Measurements from ENCODE around the gene NFASC. TPM values are rescaled to one million over a fixed set of nuclear protein-coding genes. Genes with fewer than 3 reads are reported as not detected.
A peak's percentile ranks its signal among the peaks of the same experiment; 100 is the strongest.

The NFASC gene
- total RNA-seq, 1 donor from 2014 or later = 11.1 TPM

DNA sequence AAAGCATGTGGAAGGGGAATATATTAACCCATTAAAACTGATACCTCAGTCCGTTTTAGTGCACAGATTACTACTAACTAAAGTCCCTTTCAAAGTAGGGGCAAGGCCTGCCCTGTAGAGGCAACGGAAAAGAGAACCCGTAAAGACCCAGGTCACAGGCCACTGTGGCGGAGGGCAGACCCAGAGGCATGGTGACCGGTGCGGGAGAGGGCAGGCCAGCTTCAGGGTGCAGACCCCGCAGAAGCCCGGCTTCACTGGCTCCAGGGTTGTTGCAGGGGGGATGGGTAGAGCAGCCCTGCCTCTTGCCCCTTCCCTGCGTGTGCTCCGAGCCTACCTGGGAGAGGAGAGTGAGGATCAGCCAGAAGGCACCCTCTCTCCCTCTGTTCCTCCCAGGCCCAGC, 190.1 kb downstream of the NFASC start:
- intact Hi-C loops (cut with DNase I) = loop anchor here (2.0 kb wide), 1 partner anchor 70 kb away; no protein-coding TSS in a partner anchor
- DNase-seq (no peak), ATAC-seq (ENCODE audit: poor library complexity) (no peak)

DNA sequence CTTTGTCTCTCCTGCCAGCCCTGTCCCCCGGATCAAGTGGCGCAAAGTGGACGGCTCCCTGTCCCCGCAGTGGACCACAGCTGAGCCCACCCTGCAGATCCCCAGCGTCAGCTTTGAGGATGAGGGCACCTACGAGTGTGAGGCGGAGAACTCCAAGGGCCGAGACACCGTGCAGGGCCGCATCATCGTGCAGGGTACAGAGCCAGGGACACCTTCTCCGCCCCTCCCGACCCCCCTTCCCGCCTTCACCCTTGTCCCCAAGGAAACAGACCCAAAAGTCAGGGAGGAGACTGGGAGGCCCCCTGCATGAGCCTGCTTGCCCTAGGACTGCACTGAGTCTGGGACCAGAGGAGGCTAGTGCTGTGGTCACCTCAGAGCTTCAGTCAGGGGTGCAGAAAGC, 190.6 kb downstream of the NFASC start:
- intact Hi-C loops (cut with DNase I) = loop anchor here (2.0 kb wide), 1 partner anchor 70 kb away; no protein-coding TSS in a partner anchor
- DNase-seq (no peak), ATAC-seq (ENCODE audit: poor library complexity) (peak; percentile 31)

DNA sequence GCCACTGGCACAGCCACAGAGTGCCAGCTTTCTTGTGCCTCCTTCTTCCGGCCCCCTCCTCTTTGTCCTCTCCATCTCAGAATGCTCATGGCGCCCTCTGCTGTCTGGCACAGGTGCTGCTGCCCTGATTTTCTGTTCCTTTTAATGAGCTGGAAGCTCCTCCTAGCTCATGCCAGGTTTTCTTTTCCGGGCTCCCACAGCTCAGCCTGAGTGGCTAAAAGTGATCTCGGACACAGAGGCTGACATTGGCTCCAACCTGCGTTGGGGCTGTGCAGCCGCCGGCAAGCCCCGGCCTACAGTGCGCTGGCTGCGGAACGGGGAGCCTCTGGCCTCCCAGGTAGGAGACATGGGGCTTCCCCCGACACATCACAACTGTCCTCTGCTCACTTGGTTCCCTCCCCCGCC, 191.0 kb downstream of the NFASC start:
- peak; percentile 74 for ATAC-seq (ENCODE audit: poor library complexity)
- intact Hi-C loops (cut with DNase I) = loop anchor here (2.0 kb wide), 1 partner anchor 71 kb away; no protein-coding TSS in a partner anchor
- DNase-seq = peak; percentile 85

DNA sequence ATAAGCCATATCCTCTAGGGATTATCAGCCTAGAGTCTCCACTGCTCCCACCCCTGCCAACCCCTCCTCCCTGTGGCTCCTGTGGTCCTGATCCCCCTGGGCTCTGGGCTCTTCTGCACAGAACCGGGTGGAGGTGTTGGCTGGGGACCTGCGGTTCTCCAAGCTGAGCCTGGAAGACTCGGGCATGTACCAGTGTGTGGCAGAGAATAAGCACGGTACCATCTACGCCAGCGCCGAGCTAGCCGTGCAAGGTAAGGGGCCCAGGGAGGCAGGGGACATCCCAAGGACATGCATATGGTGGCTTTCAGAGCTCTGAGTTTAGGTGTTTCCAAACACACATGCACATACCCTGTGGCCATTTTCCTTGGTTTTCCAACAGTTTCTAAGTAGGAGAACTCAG, 191.7 kb downstream of the NFASC start:
- intact Hi-C loops (cut with DNase I) = no loop called here
- ATAC-seq (ENCODE audit: poor library complexity) (no peak), DNase-seq (no peak)

DNA sequence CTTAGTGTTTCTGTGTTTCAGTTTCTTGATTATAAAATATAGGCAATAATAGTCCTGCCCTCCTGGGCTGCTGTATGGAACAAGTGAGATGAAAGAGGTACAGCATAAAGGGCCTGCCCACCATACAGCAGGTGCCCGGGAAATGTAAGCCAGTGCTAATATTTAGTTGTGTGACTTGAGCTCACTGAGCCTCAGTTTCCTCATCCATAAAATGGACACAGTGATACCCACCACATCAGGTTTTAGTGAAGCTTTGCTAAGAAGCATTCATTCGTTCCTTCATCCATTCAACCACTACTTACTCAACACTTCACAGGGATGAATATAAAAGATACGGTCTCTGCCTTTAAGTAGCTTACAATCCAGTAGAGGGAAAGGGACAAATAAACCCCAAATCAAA, 192.2 kb downstream of the NFASC start:
- DNase-seq = no peak
- ATAC-seq (ENCODE audit: poor library complexity) = no peak
- intact Hi-C loops (cut with DNase I) = no loop called here

DNA sequence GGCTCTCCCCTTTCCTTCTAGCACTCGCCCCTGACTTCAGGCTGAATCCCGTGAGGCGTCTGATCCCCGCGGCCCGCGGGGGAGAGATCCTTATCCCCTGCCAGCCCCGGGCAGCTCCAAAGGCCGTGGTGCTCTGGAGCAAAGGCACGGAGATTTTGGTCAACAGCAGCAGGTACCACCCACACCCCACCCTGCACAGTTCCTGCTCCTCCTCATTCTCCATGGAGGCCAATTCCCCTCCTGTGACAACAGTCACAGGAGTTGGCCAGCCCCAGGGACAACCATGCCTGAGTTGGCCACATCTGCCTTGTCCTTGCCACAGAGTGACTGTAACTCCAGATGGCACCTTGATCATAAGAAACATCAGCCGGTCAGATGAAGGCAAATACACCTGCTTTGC, 193.6 kb downstream of the NFASC start:
- DNase-seq (no peak), ATAC-seq (ENCODE audit: poor library complexity) (no peak)
- intact Hi-C loops (cut with DNase I) = no loop called here

DNA sequence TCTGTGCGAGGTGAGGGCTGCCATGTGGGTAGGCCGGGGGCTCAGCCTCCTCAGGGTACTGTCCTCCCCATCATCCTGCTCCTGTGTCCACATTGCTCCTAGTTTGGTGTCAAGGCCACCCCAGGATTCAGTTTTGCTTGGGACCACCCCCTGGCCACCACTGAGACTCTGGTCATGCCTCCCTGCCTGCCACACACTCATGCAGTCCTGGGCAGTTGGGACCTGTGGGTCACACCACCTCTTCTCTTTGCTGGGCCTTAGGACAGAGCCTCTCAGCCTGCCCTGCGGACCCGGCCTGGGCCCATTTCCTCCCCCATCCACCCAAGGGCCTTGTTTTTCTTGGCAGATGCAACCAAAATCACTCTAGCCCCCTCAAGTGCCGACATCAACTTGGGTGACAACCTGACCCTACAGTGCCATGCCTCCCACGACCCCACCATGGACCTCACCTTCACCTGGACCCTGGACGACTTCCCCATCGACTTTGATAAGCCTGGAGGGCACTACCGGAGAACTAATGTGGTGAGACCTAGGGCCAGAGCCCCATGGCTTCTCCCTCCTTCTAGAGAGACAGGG, 194.2 kb downstream of the NFASC start:
- DNase-seq (no peak), ATAC-seq (ENCODE audit: poor library complexity) (no peak)
- intact Hi-C loops (cut with DNase I) = no loop called here

DNA sequence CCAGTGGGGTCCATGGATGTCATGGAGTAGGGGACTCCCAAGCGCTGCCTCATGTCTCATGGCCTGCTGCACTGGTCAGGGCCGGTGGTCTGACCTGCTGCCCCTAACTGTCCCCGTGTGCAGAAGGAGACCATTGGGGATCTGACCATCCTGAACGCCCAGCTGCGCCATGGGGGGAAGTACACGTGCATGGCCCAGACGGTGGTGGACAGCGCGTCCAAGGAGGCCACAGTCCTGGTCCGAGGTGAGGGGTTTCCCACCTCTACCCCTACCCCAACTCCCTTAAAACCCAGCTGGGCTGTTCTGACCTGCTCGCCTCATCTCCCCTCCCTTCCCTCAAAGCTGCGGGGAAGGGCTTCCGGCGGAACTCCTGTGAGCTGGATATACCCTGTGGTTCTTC, 195.0 kb downstream of the NFASC start:
- DNase-seq = no peak
- intact Hi-C loops (cut with DNase I) = no loop called here
- ATAC-seq (ENCODE audit: poor library complexity) = no peak

DNA sequence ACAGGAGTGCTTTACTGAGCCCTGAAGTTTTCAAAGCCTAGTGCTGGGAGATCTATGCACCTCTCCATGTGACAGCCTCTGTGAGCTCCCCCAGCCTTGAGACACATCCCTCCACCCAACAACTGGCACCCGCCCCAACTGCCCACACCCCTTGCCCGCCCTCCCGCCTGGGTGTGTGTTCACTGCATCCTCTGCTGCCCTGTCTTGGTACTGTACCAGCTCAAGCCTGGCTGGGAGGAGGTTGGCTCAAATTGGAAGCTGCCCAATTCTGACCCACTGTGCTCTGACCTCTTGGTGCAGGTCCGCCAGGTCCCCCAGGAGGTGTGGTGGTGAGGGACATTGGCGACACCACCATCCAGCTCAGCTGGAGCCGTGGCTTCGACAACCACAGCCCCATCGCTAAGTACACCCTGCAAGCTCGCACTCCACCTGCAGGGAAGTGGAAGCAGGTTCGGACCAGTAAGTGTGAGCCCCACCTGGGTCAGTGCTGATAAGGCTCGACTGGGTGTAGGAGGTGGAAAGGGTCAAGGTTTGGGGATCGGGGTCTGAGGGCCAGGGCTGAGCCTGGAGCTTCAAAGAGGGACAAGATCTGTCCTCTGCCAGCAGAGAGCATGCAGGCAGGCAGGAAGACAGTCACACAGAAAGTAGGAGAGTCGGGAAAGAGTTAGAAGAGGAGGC, 195.6 kb downstream of the NFASC start:
- no peak for DNase-seq
- intact Hi-C loops (cut with DNase I) = no loop called here
- no peak for ATAC-seq (ENCODE audit: poor library complexity)

DNA sequence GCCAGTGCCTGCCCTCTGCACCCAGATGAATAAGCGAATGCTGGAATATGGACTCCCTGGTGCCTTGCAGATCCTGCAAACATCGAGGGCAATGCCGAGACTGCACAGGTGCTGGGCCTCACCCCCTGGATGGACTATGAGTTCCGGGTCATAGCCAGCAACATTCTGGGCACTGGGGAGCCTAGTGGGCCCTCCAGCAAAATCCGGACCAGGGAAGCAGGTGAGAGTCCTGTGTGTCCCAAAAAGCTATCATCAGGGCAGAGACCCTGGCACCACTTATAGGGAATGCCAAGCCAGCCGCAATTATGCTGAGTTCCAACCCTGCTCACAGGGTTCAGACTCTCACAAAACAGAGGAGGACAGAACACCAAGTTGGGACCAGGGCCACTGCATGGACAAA, 196.4 kb downstream of the NFASC start:
- ATAC-seq (ENCODE audit: poor library complexity) (no peak), DNase-seq (no peak)
- intact Hi-C loops (cut with DNase I) = no loop called here

DNA sequence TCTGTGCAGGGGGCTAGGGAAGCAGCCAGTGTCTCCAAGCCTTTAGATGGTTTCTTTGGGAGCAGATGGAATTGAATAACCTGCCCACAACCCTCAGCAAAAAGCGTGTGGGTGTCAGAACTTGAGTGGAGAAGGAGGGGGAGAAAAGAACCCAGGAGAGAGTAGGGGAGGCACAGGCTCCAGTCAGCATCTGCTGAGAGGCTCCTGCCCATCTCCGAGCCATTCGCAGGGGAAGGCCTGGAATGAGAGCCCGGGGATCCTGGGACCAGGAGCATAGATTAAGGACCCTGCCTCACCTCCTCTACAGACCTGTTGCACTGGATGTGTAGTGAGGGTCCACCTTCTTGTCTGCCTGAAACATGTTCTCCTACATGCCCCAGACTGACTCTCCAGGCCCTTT, 197.3 kb downstream of the NFASC start:
- intact Hi-C loops (cut with DNase I) = no loop called here

DNA sequence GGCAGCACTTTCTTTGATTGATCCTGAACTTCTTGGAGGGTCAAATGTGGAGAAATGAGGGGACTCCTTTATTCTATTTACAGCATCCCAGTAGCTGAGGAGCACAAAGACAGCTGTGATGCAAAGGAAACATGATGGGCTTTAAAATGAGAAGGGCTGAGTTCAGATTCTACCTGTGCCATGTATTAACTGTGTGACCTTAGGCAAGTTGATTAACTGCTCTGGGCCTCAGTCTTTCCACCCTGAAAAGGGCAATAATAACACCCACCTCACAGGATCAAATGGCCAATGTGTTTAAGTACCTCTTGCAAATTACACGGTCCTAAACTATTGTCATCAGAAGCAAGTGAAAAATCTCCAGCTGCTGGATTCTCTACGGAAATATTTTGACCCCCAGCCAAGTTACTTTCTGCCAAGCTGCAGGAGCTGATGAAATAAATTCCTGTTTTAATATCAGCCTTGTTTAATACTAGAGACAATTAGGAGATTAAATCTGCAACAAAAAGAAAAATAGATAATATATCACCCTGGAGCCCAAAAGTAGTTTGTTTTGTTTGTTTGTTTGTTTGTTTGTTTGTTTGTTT, 197.9 kb downstream of the NFASC start:
- intact Hi-C loops (cut with DNase I) = no loop called here
- DNase-seq = no peak
- ATAC-seq (ENCODE audit: poor library complexity) = no peak

More for the DNA sequence above, 197.3 kb downstream of the NFASC start:
- no peak for DNase-seq
- ATAC-seq (ENCODE audit: poor library complexity) = no peak

DNA sequence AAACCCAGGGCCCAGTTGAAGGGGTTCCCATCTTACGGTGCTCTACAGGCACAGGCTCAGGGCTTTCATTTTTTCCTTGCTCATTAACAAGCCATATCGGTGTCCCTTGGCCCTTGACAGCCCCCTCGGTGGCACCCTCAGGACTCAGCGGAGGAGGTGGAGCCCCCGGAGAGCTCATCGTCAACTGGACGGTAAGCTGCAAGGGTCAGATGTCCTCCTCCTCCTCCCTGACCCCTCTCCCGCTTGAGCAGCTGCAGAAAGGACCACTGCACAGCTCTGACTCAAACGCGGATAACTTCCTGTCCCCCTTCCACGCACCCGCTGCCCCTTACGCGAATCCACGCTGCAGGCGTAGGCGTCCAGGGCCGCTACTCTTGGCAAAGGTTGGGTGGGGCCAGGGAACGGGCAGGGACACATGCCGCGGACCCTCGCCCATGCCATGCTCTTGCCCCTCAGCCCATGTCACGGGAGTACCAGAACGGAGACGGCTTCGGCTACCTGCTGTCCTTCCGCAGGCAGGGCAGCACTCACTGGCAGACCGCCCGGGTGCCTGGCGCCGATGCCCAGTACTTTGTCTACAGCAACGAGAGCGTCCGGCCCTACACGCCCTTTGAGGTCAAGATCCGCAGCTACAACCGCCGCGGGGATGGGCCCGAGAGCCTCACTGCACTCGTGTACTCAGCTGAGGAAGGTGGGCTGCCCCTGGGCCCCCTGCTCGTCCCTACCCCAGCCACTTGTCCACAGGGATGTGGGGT, 198.9 kb downstream of the NFASC start:
- ATAC-seq (ENCODE audit: poor library complexity) = peak; percentile 42

DNA sequence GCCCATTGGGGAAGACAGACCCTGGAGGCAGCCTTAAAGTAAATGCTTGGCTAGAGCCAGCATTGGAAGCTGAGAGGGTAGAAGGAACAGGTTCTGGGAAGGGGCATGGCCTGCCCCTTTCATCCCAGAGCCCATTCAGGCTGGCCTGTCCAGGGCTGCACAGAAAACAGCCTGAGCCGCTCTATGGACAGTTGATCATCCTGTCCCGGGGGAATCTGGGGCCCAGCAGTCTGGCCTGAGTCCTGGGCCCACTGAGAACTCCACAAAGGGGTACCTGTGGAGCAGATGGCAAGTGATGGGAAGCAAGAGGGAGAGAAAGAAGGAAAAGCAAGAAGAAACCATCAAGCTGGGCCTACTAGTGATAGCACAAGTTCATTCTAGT, 200.4 kb downstream of the NFASC start:
- DNase-seq = no peak
- intact Hi-C loops (cut with DNase I) = no loop called here
- ATAC-seq (ENCODE audit: poor library complexity) = no peak

More for the DNA sequence above, 198.9 kb downstream of the NFASC start:
- DNase-seq = no peak
- intact Hi-C loops (cut with DNase I) = no loop called here

DNA sequence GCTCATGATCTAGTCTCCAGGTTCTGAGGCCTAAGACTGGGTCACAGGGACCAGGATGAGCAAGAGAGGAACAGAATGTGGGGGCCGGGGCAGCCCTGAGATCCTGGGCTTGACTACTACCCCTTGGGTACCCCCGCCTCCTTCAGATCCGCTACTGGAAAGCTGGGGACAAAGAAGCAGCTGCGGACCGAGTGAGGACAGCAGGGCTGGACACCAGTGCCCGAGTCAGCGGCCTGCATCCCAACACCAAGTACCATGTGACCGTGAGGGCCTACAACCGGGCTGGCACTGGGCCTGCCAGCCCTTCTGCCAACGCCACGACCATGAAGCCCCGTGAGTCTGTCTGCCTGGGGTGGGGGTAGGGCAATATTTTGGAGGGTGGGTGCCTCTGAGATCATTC, 201.1 kb downstream of the NFASC start:
- no peak for DNase-seq
- no peak for ATAC-seq (ENCODE audit: poor library complexity)
- intact Hi-C loops (cut with DNase I) = no loop called here

DNA sequence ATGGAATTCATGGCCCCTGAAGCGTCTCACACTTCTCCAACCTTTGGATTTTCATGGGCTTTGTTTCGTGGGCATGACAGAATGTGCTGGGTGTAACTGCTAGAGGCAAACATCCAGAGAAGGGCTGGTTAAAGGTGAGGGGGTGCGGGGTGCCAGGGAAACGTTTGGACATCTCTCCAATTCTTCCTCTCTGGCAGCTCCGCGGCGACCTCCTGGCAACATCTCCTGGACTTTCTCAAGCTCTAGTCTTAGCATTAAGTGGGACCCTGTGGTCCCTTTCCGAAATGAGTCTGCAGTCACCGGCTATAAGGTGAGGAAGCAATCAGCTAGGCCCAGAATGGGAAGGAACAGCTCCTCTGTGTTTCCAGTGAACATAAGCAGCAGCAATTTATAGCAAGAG, 201.6 kb downstream of the NFASC start:
- intact Hi-C loops (cut with DNase I) = no loop called here
- DNase-seq (no peak), ATAC-seq (ENCODE audit: poor library complexity) (no peak)

All from Right ventricle myocardium superior (tissue), 1 donor.